Measurements from ENCODE around the gene SIRT5.

The SIRT5 gene

DNA sequence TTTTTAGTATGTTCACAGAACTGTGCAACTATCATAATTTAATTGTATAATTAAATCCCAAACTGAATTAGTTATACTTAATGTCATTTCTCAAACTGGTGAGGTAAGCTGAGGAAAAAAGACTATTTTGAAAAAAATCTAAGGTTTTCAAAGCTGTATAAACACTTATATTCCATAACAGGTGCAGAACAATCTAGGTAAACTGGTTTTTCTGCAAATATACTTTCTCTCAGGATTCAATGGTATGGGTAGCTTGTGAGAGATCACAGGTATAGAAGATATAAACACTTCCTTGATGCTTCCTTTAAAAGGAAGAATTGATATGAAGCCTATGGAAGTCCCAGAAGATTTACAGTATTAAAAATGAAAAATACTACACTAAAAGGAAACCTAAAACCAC lies 74.4 kb downstream of the SIRT5 start:
- Histone ChIP-seq H3K9me3 (no peaks in the 10 kb centered on the region), H3K4me3 (no peak overlapping the region), H3K27me3 (no peaks in the 10 kb centered on the region), H3K36me3 (peaks cover 0 to 13% (median 7%) of the 10 kb centered on the region in 3 donors), H3K4me1 (peaks cover 0 to 12% (median 0%) of the 10 kb centered on the region in 4 donors), H3K27ac (no peak overlapping the region)
- intact Hi-C loops (cut with DNase I; ENCODE audit: low total_unique reads) = no loop called here
- TF ChIP-seq CTCF (IDR thresholded peaks at IDR 0.05) = no peak
- no peak for DNase-seq

DNA sequence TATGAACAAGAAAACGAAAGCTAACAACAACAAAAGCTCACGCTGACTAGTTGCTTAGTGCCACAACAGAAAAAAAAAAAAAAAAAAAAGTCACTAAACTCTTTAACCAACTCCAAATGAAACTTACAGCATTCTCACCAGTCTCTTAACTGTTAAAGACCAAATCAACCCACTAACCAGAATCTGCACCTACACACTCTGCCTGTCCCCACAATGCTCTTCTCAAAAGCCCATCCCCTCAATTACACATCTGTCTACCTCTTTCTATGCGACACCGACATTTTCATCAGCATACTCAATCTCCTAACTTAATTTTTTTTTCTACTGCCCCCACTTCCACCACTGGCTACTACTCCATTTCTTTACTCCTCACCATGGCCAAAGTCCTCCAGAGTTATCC lies 75.0 kb downstream of the SIRT5 start:
- no peak for DNase-seq
- Histone ChIP-seq H3K36me3 (peaks cover 0 to 10% (median 7%) of the 10 kb centered on the region in 3 donors), H3K4me1 (peaks cover 0 to 12% (median 0%) of the 10 kb centered on the region in 4 donors), H3K27ac (no peak overlapping the region), H3K4me3 (no peak overlapping the region), H3K27me3 (no peaks in the 10 kb centered on the region), H3K9me3 (no peaks in the 10 kb centered on the region)
- TF ChIP-seq CTCF (IDR thresholded peaks at IDR 0.05) = no peak
- intact Hi-C loops (cut with DNase I; ENCODE audit: low total_unique reads) = no loop called here

DNA sequence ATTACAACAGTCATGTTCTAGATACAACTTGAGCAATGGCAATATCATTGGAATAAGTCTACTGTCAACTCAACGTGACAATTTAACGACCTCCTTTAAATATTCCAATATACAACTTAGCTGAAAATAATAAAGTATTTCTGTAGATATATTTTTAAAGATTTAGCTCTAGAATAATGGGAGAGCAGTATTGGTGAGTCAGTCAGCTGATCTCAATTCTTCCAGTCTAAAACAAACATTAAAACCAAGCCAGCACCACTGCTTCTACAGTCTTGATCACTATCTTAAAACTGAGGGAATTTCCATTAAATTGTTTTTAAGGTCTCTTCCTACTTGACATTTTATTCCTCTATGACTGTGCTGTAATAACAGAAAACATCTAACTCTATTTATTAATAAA lies 78.9 kb downstream of the SIRT5 start:
- Histone ChIP-seq H3K27ac (no peak overlapping the region), H3K27me3 (no peaks in the 10 kb centered on the region), H3K4me3 (no peak overlapping the region), H3K9me3 (no peaks in the 10 kb centered on the region), H3K36me3 (peaks cover 0 to 8% (median 7%) of the 10 kb centered on the region in 3 donors), H3K4me1 (peaks cover 0 to 15% (median 0%) of the 10 kb centered on the region in 4 donors)
- intact Hi-C loops (cut with DNase I; ENCODE audit: low total_unique reads) = no loop called here
- no peak for TF ChIP-seq CTCF (IDR thresholded peaks at IDR 0.05)
- DNase-seq = no peak

- no peak for DNase-seq
- Histone ChIP-seq H3K4me3 (no peak overlapping the region), H3K36me3 (peaks cover 0 to 8% (median 7%) of the 10 kb centered on the region in 3 donors), H3K27ac (no peak overlapping the region), H3K9me3 (no peaks in the 10 kb centered on the region), H3K4me1 (peaks cover 0 to 26% (median 0%) of the 10 kb centered on the region in 4 donors), H3K27me3 (no peaks in the 10 kb centered on the region)
- TF ChIP-seq CTCF (IDR thresholded peaks at IDR 0.05) = no peak
- intact Hi-C loops (cut with DNase I; ENCODE audit: low total_unique reads) = no loop called here
Observed at GRCh38 chr6:13654496-13654895, 80.1 kb downstream of the SIRT5 start.

- Histone ChIP-seq H3K4me3 (no peak overlapping the region), H3K27ac (no peak overlapping the region), H3K27me3 (no peaks in the 10 kb centered on the region), H3K4me1 (peaks cover 0 to 38% (median 2%) of the 10 kb centered on the region in 4 donors), H3K36me3 (peaks cover 0 to 4% (median 1%) of the 10 kb centered on the region in 3 donors), H3K9me3 (no peaks in the 10 kb centered on the region)
- TF ChIP-seq CTCF (IDR thresholded peaks at IDR 0.05) = no peak
- no peak for DNase-seq
- intact Hi-C loops (cut with DNase I; ENCODE audit: low total_unique reads) = no loop called here
Observed at GRCh38 chr6:13655700-13656099, 81.3 kb downstream of the SIRT5 start.

GRCh38 chr6:13660273-13660672 lies 85.9 kb downstream of the SIRT5 start:
- no peak for DNase-seq
- Histone ChIP-seq H3K4me3 (no peak overlapping the region), H3K36me3 (no peaks in the 10 kb centered on the region), H3K9me3 (no peaks in the 10 kb centered on the region), H3K27me3 (no peaks in the 10 kb centered on the region), H3K27ac (no peak overlapping the region), H3K4me1 (peaks cover 0 to 67% (median 10%) of the 10 kb centered on the region in 4 donors)
- TF ChIP-seq CTCF (IDR thresholded peaks at IDR 0.05) = no peak
- intact Hi-C loops (cut with DNase I; ENCODE audit: low total_unique reads) = no loop called here

All from tibial artery (tissue), 4 donors.